Measurements from ENCODE around the gene PLCB1. TPM values are rescaled to one million over a fixed set of nuclear protein-coding genes. Genes with fewer than 3 reads are reported as not detected.

PLCB1 gene
- total RNA-seq, 2 experiments from 2014 or later: 0.63 to 1.5 TPM

DNA sequence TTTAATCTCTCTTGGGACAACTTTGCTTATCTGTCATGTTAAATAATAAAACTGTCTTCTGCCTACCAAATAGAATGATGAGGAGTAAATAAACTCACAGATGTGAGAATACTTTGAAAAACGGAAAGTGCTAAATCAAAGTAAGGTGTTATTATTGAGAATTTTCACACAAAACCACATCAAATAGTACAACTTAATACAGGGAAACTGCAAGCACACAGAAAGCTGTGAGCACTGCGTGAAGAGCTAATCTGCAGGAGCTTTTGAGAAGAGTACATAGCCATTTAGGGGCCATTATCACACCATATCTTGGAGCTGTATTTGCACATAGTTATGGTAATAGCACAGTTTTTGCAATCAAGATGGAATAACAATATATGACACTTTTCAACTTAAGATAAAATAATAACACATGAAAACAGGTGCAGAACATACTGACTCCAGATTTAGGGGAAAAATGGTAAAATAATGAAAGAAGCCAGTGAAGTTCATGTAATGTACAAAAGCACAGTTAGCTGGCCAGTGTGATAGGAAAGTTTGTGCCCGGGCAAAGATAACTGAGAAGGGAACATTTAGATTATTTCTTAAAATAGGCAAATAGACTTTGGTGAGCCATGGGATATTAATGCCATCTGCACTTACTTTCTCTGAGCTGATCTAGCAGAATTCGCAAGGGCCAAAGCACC lies 538.3 kb downstream of the PLCB1 start:
- DNase-seq: no peak
- ChIA-PET CTCF (interaction anchor here (2.7 kb wide), 1 partner anchor 52 kb away, joined by 9 read pairs; no protein-coding TSS in a partner anchor), POLR2A (no interaction called here)
- Mint-ChIP-seq H3K9me3 (ENCODE audit: insufficient read depth) (no peaks in the 10 kb centered on the region), H3K4me3 (no peak overlapping the region), H3K27me3 (ENCODE audit: low read depth) (no peaks in the 10 kb centered on the region), H3K4me1 (ENCODE audit: low read depth) (peaks cover 2% of the 10 kb centered on the region), H3K36me3 (ENCODE audit: low read depth) (no peaks in the 10 kb centered on the region), H3K27ac (no peak overlapping the region)
- ATAC-seq: no peak

DNA sequence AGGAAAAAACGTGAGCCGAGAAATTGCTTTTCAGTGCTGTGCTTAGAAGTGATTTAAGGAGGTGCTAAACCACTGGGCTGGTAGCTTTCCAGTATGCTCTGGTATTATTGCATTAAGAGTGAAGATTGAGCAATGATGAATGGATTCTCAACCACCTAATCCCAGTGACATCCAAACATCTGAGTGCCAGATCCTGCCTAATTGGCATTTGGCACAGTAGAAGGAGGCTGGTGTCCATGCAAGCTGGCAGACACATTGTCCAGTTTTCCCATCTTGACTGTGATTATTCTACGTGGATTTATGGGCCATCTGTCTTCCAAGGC lies 538.8 kb downstream of the PLCB1 start:
- Mint-ChIP-seq H3K9me3 (ENCODE audit: insufficient read depth) (no peaks in the 10 kb centered on the region), H3K36me3 (ENCODE audit: low read depth) (no peaks in the 10 kb centered on the region), H3K27ac (no peak overlapping the region), H3K27me3 (ENCODE audit: low read depth) (no peaks in the 10 kb centered on the region), H3K4me3 (no peak overlapping the region), H3K4me1 (ENCODE audit: low read depth) (peaks cover 2% of the 10 kb centered on the region)
- no peak for ATAC-seq
- POLR2A ChIA-PET: no interaction called here
- CTCF ChIA-PET: no interaction called here
- DNase-seq: no peak

DNA sequence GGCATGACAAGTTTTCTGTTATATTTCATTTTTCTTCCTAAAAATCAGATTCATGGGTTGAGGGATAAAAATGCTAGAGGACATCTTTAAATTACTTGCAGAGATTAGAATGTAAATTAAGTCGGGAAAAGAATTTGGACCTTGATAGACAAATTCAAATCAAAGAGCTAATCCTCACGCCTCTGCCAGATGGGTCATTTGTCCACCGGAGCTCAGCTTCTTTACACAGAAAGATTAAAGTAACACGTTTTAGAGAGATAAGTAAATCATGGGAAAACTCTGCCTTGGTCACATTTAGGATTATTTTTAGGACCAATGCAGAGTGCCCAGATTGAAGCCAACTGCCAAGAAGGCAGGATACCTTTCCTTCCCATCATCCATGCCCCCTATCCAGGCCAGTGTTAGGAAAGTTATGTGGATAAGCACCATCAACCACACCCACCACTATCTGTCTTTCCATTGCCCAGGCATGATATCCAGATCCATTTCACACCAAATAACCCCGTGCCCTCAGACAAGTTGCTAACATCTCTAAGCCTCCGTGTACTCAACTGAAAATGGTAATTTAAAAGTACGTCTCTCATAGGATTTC lies 539.4 kb downstream of the PLCB1 start:
- H3K27me3 Mint-ChIP-seq (ENCODE audit: low read depth): no peaks in the 10 kb centered on the region
- ATAC-seq (no peak), DNase-seq (no peak)
- no peak overlapping the region for H3K4me3 Mint-ChIP-seq
- ChIA-PET POLR2A (no interaction called here), CTCF (no interaction called here)
- no peaks in the 10 kb centered on the region for H3K36me3 Mint-ChIP-seq (ENCODE audit: low read depth)
- H3K4me1 Mint-ChIP-seq (ENCODE audit: low read depth): peaks cover 2% of the 10 kb centered on the region
- H3K27ac Mint-ChIP-seq: no peak overlapping the region
- no peaks in the 10 kb centered on the region for H3K9me3 Mint-ChIP-seq (ENCODE audit: insufficient read depth)

DNA sequence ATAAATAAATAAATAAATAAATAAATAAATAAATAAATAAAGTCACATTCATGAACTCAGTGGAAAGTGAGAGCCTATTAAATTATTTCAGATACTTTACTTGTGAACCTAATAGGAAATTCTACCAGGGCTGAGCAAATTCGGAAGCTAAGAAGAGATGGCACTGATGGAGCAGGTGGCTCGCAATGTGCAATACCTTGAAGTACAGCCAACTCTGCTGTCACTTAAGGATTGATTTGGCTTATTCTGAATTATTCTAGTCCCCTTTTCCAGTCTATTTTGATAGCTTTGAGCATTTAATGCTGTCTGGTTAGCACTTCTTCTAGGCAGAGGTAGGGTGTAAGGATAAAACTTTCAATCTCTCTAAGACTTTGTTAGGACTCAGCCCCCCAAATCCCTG lies 541.0 kb downstream of the PLCB1 start:
- ATAC-seq (no peak), DNase-seq (no peak)
- no peaks in the 10 kb centered on the region for H3K9me3 Mint-ChIP-seq (ENCODE audit: insufficient read depth)
- H3K4me3 Mint-ChIP-seq: no peak overlapping the region
- H3K36me3 Mint-ChIP-seq (ENCODE audit: low read depth): no peaks in the 10 kb centered on the region
- H3K4me1 Mint-ChIP-seq (ENCODE audit: low read depth): peaks cover 2% of the 10 kb centered on the region
- ChIA-PET CTCF (no interaction called here), POLR2A (no interaction called here)
- no peak overlapping the region for H3K27ac Mint-ChIP-seq
- H3K27me3 Mint-ChIP-seq (ENCODE audit: low read depth): no peaks in the 10 kb centered on the region

DNA sequence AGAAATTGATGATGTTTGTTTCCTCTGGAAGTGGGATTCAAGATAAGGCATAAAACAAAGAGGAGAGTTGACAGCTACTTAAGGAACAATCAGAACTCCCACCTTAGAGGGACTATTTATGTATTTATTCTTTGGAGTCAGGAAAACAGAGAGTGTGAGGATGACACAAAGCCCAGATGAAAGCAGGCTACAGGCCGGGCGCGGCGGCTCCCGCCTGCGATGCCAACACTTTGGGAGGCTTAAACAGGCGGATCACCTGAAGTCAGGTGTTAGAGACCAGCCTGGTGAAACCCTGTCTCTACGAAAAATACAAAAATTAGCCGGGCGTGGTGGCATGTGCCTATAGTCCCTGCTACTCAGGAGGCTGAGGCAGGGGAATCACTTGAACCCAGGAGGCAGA lies 543.8 kb downstream of the PLCB1 start:
- H3K9me3 Mint-ChIP-seq (ENCODE audit: insufficient read depth): no peaks in the 10 kb centered on the region
- ATAC-seq (no peak), DNase-seq (no peak)
- no peaks in the 10 kb centered on the region for H3K36me3 Mint-ChIP-seq (ENCODE audit: low read depth)
- ChIA-PET POLR2A (no interaction called here), CTCF (no interaction called here)
- no peaks in the 10 kb centered on the region for H3K4me1 Mint-ChIP-seq (ENCODE audit: low read depth)
- H3K27ac Mint-ChIP-seq: no peak overlapping the region
- H3K4me3 Mint-ChIP-seq: no peak overlapping the region
- H3K27me3 Mint-ChIP-seq (ENCODE audit: low read depth): no peaks in the 10 kb centered on the region

DNA sequence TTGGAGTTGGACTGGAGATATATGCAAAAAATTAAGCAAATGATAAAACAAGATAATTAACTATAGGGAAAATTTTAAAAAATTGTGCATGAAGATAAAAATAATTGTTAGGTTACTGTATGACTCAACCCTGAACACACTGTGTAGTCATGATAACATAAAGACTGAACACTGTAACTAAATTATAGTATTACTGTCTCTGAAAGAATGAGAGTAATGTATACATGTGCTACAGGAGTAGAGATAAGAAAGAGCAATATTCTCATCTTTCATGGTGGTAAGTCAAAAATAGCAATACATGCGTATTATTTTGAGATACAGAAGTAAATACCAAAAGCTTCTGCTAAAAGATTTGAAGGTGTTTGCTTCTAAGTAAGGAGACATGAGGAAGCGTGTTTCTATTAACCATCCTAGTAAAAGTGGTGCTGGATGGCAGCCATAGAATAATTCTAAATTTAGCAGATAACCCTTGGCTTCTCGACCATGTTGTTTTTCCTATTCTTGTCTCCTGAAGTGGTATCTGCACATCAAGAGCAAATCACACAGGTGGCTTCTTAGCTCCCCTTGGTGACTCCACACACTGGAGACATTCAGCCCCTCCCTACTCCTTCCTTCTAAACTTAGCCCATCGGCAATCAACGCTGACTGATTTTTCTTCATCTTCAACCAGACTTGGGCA lies 546.2 kb downstream of the PLCB1 start:
- Mint-ChIP-seq H3K4me3 (no peak overlapping the region), H3K27ac (no peak overlapping the region), H3K4me1 (ENCODE audit: low read depth) (no peaks in the 10 kb centered on the region), H3K27me3 (ENCODE audit: low read depth) (no peaks in the 10 kb centered on the region), H3K9me3 (ENCODE audit: insufficient read depth) (no peaks in the 10 kb centered on the region), H3K36me3 (ENCODE audit: low read depth) (no peaks in the 10 kb centered on the region)
- DNase-seq: no peak
- CTCF ChIA-PET: no interaction called here
- POLR2A ChIA-PET: no interaction called here
- no peak for ATAC-seq

DNA sequence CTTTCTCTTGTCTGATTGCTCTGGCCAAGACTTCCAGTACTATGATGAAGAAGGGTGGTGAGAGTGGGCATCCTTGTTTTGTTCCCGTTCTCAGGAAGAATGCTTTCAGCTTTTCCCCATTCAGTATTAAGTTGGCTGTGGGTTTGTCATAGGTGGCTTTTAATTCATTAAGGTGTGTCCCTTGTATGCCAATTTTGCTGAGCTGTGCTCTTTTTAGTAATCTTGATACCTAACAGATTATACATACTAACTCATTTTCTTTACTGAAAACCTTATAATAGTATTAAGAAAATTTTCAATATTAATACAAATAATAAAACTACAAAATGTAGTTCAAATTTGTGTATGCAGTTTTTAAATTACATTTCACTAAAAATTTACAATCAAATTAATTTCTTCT lies 557.3 kb downstream of the PLCB1 start:
- H3K36me3 Mint-ChIP-seq (ENCODE audit: low read depth): no peaks in the 10 kb centered on the region
- H3K27me3 Mint-ChIP-seq (ENCODE audit: low read depth): no peaks in the 10 kb centered on the region
- ATAC-seq (no peak), DNase-seq (no peak)
- no peak overlapping the region for H3K4me3 Mint-ChIP-seq
- no peaks in the 10 kb centered on the region for H3K4me1 Mint-ChIP-seq (ENCODE audit: low read depth)
- ChIA-PET CTCF (interaction anchor here (1.6 kb wide), 1 partner anchor 32 kb away, joined by 3 read pairs; no protein-coding TSS in a partner anchor), POLR2A (no interaction called here)
- no peak overlapping the region for H3K27ac Mint-ChIP-seq
- H3K9me3 Mint-ChIP-seq (ENCODE audit: insufficient read depth): peaks cover 6% of the 10 kb centered on the region

DNA sequence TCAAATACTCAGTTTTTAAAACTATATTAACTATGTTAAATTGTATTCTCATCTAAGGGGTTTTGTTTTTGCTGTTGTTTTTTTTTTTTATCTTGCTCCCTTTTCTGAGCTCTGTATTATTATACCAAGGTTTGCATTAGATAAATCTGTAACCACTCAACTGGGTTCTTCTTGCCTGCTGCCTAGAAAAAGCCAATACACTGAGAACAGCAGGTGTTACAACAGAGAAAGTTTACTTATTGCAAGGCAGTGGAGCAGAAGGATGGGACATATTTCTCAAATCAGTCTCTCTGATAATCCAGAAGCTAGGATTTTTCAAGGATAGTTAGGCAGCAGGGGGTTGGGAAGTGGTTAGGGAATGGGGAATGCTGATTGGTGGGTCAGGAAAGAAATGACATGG lies 558.0 kb downstream of the PLCB1 start:
- CTCF ChIA-PET: interaction anchor here (1.6 kb wide), 1 partner anchor 32 kb away, joined by 3 read pairs; no protein-coding TSS in a partner anchor
- H3K36me3 Mint-ChIP-seq (ENCODE audit: low read depth): no peaks in the 10 kb centered on the region
- H3K4me3 Mint-ChIP-seq: no peak overlapping the region
- H3K27me3 Mint-ChIP-seq (ENCODE audit: low read depth): no peaks in the 10 kb centered on the region
- H3K4me1 Mint-ChIP-seq (ENCODE audit: low read depth): no peaks in the 10 kb centered on the region
- no peak overlapping the region for H3K27ac Mint-ChIP-seq
- POLR2A ChIA-PET: no interaction called here
- DNase-seq (no peak), ATAC-seq (no peak)
- peaks cover 6% of the 10 kb centered on the region for H3K9me3 Mint-ChIP-seq (ENCODE audit: insufficient read depth)

DNA sequence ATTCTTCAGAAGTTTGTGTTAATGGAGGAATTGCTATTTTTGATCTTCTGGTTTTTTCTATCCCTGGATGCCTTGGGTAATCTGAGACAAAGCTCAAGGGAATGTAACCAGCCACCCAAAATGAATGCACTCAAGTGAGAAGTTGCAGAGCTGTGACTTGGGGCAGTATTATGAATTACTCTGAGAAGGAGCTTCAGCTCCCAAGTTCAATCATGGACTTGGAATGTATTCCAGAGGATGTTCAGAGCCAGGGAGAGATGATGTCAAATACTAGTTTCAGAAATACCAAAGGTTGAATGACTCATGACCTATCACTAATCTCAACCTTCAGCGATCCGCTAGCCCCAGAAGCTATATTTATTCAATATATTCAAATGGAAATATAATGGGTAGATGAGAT lies 561.6 kb downstream of the PLCB1 start:
- Mint-ChIP-seq H3K27me3 (ENCODE audit: low read depth) (no peaks in the 10 kb centered on the region), H3K27ac (no peak overlapping the region), H3K36me3 (ENCODE audit: low read depth) (no peaks in the 10 kb centered on the region), H3K4me1 (ENCODE audit: low read depth) (no peaks in the 10 kb centered on the region), H3K9me3 (ENCODE audit: insufficient read depth) (peaks cover 6% of the 10 kb centered on the region), H3K4me3 (no peak overlapping the region)
- DNase-seq (no peak), ATAC-seq (no peak)
- ChIA-PET CTCF (no interaction called here), POLR2A (no interaction called here)

DNA sequence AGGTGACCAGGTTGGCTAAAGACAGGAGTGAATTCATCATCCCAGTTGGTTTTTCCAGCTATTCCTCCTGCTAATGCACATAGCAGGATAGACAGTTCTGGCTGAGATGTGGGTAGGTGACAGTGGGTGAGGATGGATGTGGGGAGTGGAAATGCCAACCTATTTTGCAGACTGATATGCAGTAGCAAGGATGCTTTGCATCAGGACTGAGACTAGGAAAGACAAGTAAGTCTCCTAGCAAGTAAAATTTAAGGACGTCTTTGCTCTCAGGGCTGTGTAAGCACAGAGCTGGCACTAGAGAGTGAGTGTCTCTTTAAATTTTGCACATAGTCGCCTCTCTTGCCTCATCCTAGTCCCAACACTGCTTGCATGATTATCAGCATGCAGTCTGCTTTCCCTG lies 568.7 kb downstream of the PLCB1 start:
- no peaks in the 10 kb centered on the region for H3K4me1 Mint-ChIP-seq (ENCODE audit: low read depth)
- ATAC-seq: no peak
- H3K36me3 Mint-ChIP-seq (ENCODE audit: low read depth): no peaks in the 10 kb centered on the region
- no peaks in the 10 kb centered on the region for H3K9me3 Mint-ChIP-seq (ENCODE audit: insufficient read depth)
- no peak overlapping the region for H3K27ac Mint-ChIP-seq
- H3K4me3 Mint-ChIP-seq: no peak overlapping the region
- no peak for DNase-seq
- no peaks in the 10 kb centered on the region for H3K27me3 Mint-ChIP-seq (ENCODE audit: low read depth)
- ChIA-PET CTCF (no interaction called here), POLR2A (no interaction called here)

DNA sequence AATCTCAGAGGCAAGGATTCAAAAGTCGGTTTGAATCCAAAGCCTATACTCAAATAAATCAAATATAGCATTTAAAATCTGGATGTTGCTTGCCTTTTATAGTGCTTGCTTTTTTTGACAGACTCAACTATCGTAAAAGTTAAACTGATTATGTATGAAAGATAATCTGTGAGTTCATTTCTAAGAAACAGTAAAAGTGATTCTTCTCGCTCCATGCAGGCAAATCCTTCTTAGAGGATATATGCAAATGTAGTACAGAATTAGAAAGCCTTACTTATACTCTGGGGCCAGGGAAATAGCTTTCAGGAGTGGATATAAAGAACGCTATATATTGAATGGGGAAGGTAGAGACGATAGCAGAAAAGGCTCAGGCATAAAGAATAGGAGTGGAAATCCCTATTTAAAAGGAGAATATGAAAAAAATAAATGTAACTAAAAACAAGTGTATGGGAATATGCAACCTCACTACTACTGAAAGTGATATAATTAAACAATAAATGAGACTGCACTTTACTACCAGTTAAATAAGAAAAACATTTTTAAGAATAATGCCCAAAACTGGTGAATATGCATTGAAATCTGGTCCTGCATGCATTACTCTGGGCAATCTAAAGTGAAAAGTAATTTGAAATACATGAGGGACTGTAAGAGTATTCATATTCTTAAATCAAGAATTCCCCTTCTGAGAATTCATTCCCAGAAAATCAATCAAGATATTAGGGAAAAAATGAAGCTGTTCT lies 575.1 kb downstream of the PLCB1 start:
- ChIA-PET POLR2A (no interaction called here), CTCF (interaction anchor here (0.7 to 1.4 kb wide), 2 partner anchors 15 to 771 kb away, joined by 3 to 4 read pairs; no protein-coding TSS in a partner anchor)
- Mint-ChIP-seq H3K27ac (no peak overlapping the region), H3K9me3 (ENCODE audit: insufficient read depth) (no peaks in the 10 kb centered on the region), H3K4me1 (ENCODE audit: low read depth) (no peaks in the 10 kb centered on the region), H3K36me3 (ENCODE audit: low read depth) (no peaks in the 10 kb centered on the region), H3K27me3 (ENCODE audit: low read depth) (no peaks in the 10 kb centered on the region), H3K4me3 (no peak overlapping the region)
- no peak for ATAC-seq
- DNase-seq: no peak

DNA sequence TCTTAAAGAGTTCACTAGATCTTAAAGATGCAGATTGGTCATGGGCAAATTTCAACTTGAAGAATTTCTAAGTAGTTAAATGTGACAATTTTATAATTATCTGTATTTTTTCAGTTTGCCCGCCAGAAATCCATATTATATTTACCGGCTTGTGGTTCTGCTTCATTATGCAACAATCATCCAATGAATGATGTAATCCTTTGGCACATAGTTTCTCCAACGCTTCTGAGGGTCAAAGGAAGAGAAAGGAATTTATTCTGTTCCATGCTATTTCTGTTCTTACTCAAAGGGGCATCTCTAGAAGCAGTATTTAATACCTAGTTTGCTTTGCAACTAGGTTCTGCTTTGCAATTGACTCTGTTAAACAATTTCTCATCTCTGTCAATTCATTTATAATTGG lies 577.6 kb downstream of the PLCB1 start:
- H3K36me3 Mint-ChIP-seq (ENCODE audit: low read depth): no peaks in the 10 kb centered on the region
- DNase-seq: no peak
- no peaks in the 10 kb centered on the region for H3K9me3 Mint-ChIP-seq (ENCODE audit: insufficient read depth)
- H3K4me3 Mint-ChIP-seq: no peak overlapping the region
- H3K4me1 Mint-ChIP-seq (ENCODE audit: low read depth): no peaks in the 10 kb centered on the region
- CTCF ChIA-PET: no interaction called here
- no peaks in the 10 kb centered on the region for H3K27me3 Mint-ChIP-seq (ENCODE audit: low read depth)
- POLR2A ChIA-PET: no interaction called here
- no peak for ATAC-seq
- H3K27ac Mint-ChIP-seq: no peak overlapping the region

Data from activated CD8-positive, alpha-beta T cell treated with anti-CD3 and anti-CD28 coated beads, Interleukin-2, amount 10 ng/mL, durations not matched to agents 7 days and 5 days (primary cell).